ENCODE data around the gene NIPAL3. TPM values are rescaled to one million over a fixed set of nuclear protein-coding genes. Genes with fewer than 3 reads are reported as not detected.
"Not testable (repeated sequence)": the region's sequence is repeated elsewhere in the genome, so short reads cannot be mapped to it uniquely, and the experiment has no call there.

The NIPAL3 gene
- total and polyA plus RNA-seq, 2 donors from 2014 or later: 13.5 to 46.4 TPM

DNA sequence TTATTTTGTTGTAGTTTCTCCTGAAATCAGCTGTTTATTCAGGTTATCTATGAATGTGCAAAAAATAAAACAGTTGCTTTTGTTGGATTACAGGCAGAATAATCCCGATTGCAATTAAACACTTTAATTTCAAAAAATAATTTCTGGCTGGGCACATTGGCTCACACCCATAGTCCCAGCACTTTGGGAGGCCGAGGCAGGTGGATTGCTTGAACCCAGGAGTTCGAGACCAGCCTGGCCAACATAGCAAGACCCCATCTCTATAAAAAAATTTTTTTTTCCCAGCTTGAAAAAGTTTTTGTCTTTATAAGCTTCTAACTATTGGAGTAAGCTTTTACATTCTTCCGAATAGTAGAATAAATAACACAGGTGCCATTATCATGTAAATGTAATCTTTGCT, 102.3 kb downstream of the NIPAL3 start:
- intact Hi-C loops (cut with DNase I): no loop called here
- no peak overlapping the region for H3K4me3 ChIP-seq (ENCODE audit: low read length in 3 of 3)
- no peaks in the 10 kb centered on the region for H3K27me3 ChIP-seq (ENCODE audit: control insufficient read depth, insufficient read depth, low read length)
- TF ChIP-seq, protein P1, sequence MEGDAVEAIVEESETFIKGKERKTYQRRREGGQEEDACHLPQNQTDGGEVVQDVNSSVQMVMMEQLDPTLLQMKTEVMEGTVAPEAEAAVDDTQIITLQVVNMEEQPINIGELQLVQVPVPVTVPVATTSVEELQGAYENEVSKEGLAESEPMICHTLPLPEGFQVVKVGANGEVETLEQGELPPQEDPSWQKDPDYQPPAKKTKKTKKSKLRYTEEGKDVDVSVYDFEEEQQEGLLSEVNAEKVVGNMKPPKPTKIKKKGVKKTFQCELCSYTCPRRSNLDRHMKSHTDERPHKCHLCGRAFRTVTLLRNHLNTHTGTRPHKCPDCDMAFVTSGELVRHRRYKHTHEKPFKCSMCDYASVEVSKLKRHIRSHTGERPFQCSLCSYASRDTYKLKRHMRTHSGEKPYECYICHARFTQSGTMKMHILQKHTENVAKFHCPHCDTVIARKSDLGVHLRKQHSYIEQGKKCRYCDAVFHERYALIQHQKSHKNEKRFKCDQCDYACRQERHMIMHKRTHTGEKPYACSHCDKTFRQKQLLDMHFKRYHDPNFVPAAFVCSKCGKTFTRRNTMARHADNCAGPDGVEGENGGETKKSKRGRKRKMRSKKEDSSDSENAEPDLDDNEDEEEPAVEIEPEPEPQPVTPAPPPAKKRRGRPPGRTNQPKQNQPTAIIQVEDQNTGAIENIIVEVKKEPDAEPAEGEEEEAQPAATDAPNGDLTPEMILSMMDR (IDR thresholded peaks at IDR 0.05; ENCODE audit: borderline replicate concordance, extremely low read depth, insufficient read depth): no peak
- no peak for DNase-seq
- H3K36me3 ChIP-seq (ENCODE audit: control insufficient read depth in 2 of 3, insufficient read depth in 3 of 3, low read length in 3 of 3): no peaks in the 10 kb centered on the region
- no peak overlapping the region for H3K9ac ChIP-seq (ENCODE audit: low read length in 3 of 3)
- H3K4me1 ChIP-seq (ENCODE audit: control insufficient read depth in 2 of 3, insufficient read depth in 2 of 3, low read depth in 1 of 3, low read length in 3 of 3): no peaks in the 10 kb centered on the region
- H3K27ac ChIP-seq (ENCODE audit: low read depth in 2 of 2, low read length in 2 of 2): no peak overlapping the region
- H3K9me3 ChIP-seq (ENCODE audit: control insufficient read depth in 2 of 3, insufficient read depth in 1 of 3, low read length in 3 of 3): no peaks in the 10 kb centered on the region
- no peak for FAIRE-seq

DNA sequence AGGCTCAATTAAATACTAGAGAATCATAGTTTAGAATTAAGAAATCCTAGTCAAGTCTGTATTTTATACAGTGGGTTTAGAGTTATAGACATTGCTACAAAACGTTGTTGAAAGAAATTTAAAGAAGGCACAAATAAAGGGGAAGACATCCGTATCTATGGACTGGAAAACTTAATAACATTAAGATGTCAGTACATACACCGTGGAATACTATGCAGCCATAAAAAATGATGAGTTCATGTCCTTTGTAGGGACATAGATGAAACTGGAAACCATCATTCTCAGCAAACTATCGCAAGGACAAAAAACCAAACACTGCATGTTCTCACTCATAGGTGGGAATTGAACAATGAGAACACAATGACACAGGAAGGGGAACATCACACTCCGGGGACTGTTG, 104.7 kb downstream of the NIPAL3 start:
- DNase-seq; intact Hi-C loops (cut with DNase I); H3K9ac ChIP-seq (ENCODE audit: low read length in 3 of 3); H3K27me3 ChIP-seq (ENCODE audit: control insufficient read depth, insufficient read depth, low read length); H3K36me3 ChIP-seq (ENCODE audit: control insufficient read depth in 2 of 3, insufficient read depth in 3 of 3, low read length in 3 of 3); H3K27ac ChIP-seq (ENCODE audit: low read depth in 2 of 2, low read length in 2 of 2); H3K4me3 ChIP-seq (ENCODE audit: low read length in 3 of 3); H3K4me1 ChIP-seq (ENCODE audit: control insufficient read depth in 2 of 3, insufficient read depth in 2 of 3, low read depth in 1 of 3, low read length in 3 of 3); H3K9me3 ChIP-seq (ENCODE audit: control insufficient read depth in 2 of 3, insufficient read depth in 1 of 3, low read length in 3 of 3); FAIRE-seq: not testable (repeated sequence)

Other genes starting within 250 kb of the NIPAL3 start
- 4.8 TPM for gene IFNLR1, start 228.5 kb upstream of the NIPAL3 start, total RNA-seq
- gene IFNLR1, start 228.5 kb upstream of the NIPAL3 start, polyA plus RNA-seq (ENCODE audit: insufficient read depth, low read depth, low replicate concordance): 1.6 TPM
- gene GRHL3, start 96.4 kb upstream of the NIPAL3 start, total RNA-seq: 1.7 TPM
- gene GRHL3, start 96.4 kb upstream of the NIPAL3 start, polyA plus RNA-seq (ENCODE audit: insufficient read depth, low read depth, low replicate concordance): 0.32 TPM
- 12.2 TPM for gene STPG1, start 2.0 kb upstream of the NIPAL3 start, total RNA-seq
- gene STPG1, start 2.0 kb upstream of the NIPAL3 start, polyA plus RNA-seq (ENCODE audit: insufficient read depth, low read depth, low replicate concordance): 10.6 TPM
- gene RCAN3, start 87.0 kb downstream of the NIPAL3 start, total RNA-seq: 27.1 TPM
- 3.5 TPM for gene RCAN3, start 87.0 kb downstream of the NIPAL3 start, polyA plus RNA-seq (ENCODE audit: insufficient read depth, low read depth, low replicate concordance)
- 11.0 TPM for gene NCMAP, start 140.3 kb downstream of the NIPAL3 start, total RNA-seq
- gene NCMAP, start 140.3 kb downstream of the NIPAL3 start, polyA plus RNA-seq (ENCODE audit: insufficient read depth, low read depth, low replicate concordance): 0.65 TPM
- gene SRRM1, start 227.5 kb downstream of the NIPAL3 start, total RNA-seq: 123 TPM
- gene SRRM1, start 227.5 kb downstream of the NIPAL3 start, polyA plus RNA-seq (ENCODE audit: insufficient read depth, low read depth, low replicate concordance): 21.1 TPM